Kidney (tissue), 14 donors: Measurements from ENCODE around the gene SPATA19. TPM values are rescaled to one million over a fixed set of nuclear protein-coding genes. Genes with fewer than 3 reads are reported as not detected.

Experiments used
- DNase-seq, 5 donors: peaks; one replicate each; pipeline ENCODE4 v3.0.0-alpha.2; 2013 to 2020
- FAIRE-seq: peaks from 2 replicates; lab custom pipeline; 2012; peaks lifted over from hg19 to GRCh38; lab: Jason Lieb, UNC
- H3K27ac ChIP-seq, 2 donors: one replicate each; pipeline ENCODE4 v1.7.0; 2013; ENCODE audit warnings: low read depth in 2 of 2, low read length in 2 of 2, inconsistent platforms in 1 of 2
- H3K27me3 ChIP-seq: one replicate; pipeline ENCODE4 v1.7.1; 2013; ENCODE audit warnings: low read length, inconsistent platforms; ENCODE audit not compliant: control insufficient read depth, insufficient read depth
- H3K36me3 ChIP-seq, 3 donors: one replicate each; pipeline versions ENCODE4 v1.7.0 to v1.7.1; 2013; ENCODE audit warnings: low read length in 3 of 3, control low read depth in 1 of 3, inconsistent platforms in 1 of 3; ENCODE audit not compliant: insufficient read depth in 3 of 3, control insufficient read depth in 2 of 3
- H3K4me1 ChIP-seq, 3 donors: one replicate each; pipeline versions ENCODE4 v1.7.0 to v1.7.1; 2013; ENCODE audit warnings: low read length in 3 of 3, inconsistent platforms in 1 of 3, low read depth in 1 of 3; ENCODE audit not compliant: control insufficient read depth in 2 of 3, insufficient read depth in 2 of 3
- H3K4me3 ChIP-seq, 3 donors: one replicate each; pipeline versions ENCODE4 v1.7.0 to v1.8.1; 2013; ENCODE audit warnings: low read length in 3 of 3, control low read depth in 1 of 3, inconsistent platforms in 1 of 3
- H3K9ac ChIP-seq, 3 donors: one replicate each; pipeline versions ENCODE4 v1.7.0 to v1.7.1; 2013; ENCODE audit warnings: low read length in 3 of 3, control low read depth in 1 of 3, inconsistent platforms in 1 of 3
- H3K9me3 ChIP-seq, 3 donors: one replicate each; pipeline versions ENCODE4 v1.7.0 to v1.7.1; 2013; ENCODE audit warnings: low read length in 3 of 3, control low read depth in 1 of 3, inconsistent platforms in 1 of 3; ENCODE audit not compliant: control insufficient read depth in 2 of 3, insufficient read depth in 1 of 3
- intact Hi-C: fragments of 100-400 bp; cut with DNase I; formaldehyde crosslinking; loops from one replicate; pipeline ENCODE4 v1.11.1; 2022
- polyA plus RNA-seq: library from polyadenylated mRNA; stranded (reverse); fragments of 350-450 nt; fragmentation: Illumina TruSeq; extraction: RNeasy Lipid Tissue Mini Kit (QIAGEN cat#74804); gene quantifications from one replicate; pipeline ENCODE4 v1.2.3, GENCODE V29; 2014; ENCODE audit warnings: low read depth, low replicate concordance; ENCODE audit not compliant: insufficient read depth
- total RNA-seq: library from RNA; stranded (reverse); fragmentation: NEBNext Ultra II Directional; extraction: Animal tissue kit (Norgen Biotek cat#: 25700); gene quantifications from one replicate; pipeline ENCODE4 v1.2.1, GENCODE V29; 2021
- TF ChIP-seq, protein P1 (sequence below): IDR thresholded peaks from 3 replicates; pipeline ENCODE4 v1.5.1; 2012; ENCODE audit warnings: mild to moderate bottlenecking, moderate library complexity, borderline replicate concordance; ENCODE audit not compliant: insufficient read depth; ENCODE audit errors: extremely low read depth
- donor health status: control.
- donor health status: control.
- donor health status: control.
- donor health status: control.
- donor health status: control.
- donor health status: DM: yes; HTN: yes; CAD: no.
- donor health status: Normal renal cell carcinoma (clear cell type).

The SPATA19 gene
- total and polyA plus RNA-seq, 2 donors from 2014 or later = not detected

DNA sequence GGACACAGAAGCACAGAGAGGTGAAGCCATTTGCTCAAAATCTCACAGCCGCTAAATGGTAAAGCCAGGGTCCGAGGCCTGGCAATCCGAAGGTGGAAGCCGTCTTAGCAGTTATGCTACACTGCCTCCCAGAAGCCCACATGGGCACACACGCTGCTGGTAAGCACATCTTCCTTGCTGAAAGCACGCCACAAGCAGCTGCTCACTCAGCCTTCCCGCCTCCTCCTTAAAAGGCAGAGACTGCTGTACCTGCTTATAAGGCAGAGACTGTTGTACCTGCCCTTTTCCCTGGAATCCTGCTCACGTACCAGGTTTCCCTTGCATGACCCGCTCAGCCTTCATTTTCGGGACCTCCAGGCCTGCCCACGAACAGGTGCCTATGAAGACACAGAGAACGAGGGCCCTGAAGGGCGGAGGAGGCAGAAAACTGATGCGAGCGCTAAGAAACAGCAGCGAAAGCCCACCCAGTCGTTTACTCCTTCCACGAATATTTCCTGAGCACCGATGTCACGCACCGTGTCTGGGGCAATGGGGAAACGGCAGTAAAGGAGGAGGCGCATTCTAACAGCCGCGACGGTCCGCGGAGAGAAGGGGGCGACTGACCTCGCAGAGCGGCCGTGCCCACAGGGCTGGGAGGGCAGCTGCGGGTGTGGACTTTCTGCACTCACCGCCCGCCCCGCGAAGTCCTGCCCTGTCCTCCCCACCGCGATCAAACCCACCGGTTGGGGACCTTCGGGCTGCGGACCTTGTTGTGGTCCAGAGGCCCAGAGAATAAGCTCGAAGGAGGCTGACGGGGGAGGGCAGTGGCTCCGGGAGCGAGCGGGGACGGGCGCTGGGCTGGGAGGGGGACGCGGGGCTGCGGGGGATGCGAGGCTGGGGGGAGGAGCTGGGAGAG is 13.0 kb downstream of the SPATA19 start:
- Histone ChIP-seq H3K27me3 (no peaks in the 10 kb centered on the region), H3K9ac (no peak overlapping the region), H3K9me3 (no peaks in the 10 kb centered on the region), H3K27ac (no peak overlapping the region), H3K4me1 (no peaks in the 10 kb centered on the region), H3K4me3 (no peak overlapping the region), H3K36me3 (no peaks in the 10 kb centered on the region)
- peak in 1 of 5 donors; percentile 51 for DNase-seq
- TF ChIP-seq, protein P1, sequence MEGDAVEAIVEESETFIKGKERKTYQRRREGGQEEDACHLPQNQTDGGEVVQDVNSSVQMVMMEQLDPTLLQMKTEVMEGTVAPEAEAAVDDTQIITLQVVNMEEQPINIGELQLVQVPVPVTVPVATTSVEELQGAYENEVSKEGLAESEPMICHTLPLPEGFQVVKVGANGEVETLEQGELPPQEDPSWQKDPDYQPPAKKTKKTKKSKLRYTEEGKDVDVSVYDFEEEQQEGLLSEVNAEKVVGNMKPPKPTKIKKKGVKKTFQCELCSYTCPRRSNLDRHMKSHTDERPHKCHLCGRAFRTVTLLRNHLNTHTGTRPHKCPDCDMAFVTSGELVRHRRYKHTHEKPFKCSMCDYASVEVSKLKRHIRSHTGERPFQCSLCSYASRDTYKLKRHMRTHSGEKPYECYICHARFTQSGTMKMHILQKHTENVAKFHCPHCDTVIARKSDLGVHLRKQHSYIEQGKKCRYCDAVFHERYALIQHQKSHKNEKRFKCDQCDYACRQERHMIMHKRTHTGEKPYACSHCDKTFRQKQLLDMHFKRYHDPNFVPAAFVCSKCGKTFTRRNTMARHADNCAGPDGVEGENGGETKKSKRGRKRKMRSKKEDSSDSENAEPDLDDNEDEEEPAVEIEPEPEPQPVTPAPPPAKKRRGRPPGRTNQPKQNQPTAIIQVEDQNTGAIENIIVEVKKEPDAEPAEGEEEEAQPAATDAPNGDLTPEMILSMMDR = no peak
- intact Hi-C loops = no loop called here
- no peak for FAIRE-seq

DNA sequence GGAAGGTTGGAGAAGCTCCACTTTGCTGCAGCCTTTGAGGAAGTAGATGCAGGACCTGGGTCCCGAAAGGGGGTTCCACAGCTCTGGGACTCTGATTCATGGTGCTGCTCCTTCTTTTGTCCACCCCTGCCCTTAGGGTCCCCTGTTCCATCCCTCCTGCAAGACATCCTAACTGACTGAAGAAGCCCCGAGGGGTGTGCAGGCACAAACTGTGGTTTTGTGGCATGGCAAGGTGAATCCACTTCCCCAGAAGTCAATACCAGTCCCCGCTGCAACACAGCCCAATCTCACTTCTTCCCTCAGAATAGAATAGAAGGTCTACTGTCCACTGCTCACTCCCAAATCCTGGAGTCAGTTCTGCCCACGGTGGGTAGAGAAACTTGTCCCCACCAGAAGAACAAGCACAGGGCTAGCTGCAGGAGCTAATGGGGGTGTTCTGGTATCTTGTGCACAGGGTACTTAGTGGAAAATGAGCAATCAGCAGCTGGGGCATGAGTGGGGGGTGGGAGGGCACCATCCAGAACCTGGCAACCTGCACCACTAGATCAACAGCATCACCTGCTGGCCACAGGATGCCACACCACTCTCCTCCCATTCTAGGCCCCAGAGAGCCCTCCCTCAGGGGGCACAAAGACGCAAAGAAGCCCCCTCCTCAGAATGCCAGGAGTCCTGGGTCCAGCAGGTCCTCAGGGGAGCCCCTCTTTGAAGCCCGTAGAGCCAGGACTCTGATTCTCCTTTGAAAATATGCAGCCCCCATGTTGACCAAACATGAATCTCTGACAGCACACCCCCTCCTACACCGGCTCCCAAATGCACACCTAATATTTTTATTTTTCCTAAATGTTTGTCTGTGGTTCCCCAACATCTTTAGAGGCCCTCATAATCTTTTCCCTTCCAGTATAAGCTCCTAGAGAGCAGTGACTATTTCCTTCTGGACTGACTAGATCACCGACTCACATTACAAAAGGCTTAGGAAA is 14.1 kb downstream of the SPATA19 start:
- no peaks in the 10 kb centered on the region for H3K9me3 ChIP-seq
- intact Hi-C loops = no loop called here
- no peaks in the 10 kb centered on the region for H3K4me1 ChIP-seq
- H3K9ac ChIP-seq = no peak overlapping the region
- H3K27ac ChIP-seq = no peak overlapping the region
- H3K27me3 ChIP-seq = no peaks in the 10 kb centered on the region
- DNase-seq (no peak), FAIRE-seq (no peak)
- no peaks in the 10 kb centered on the region for H3K36me3 ChIP-seq
- TF ChIP-seq, protein P1 = no peak
- no peak overlapping the region for H3K4me3 ChIP-seq

DNA sequence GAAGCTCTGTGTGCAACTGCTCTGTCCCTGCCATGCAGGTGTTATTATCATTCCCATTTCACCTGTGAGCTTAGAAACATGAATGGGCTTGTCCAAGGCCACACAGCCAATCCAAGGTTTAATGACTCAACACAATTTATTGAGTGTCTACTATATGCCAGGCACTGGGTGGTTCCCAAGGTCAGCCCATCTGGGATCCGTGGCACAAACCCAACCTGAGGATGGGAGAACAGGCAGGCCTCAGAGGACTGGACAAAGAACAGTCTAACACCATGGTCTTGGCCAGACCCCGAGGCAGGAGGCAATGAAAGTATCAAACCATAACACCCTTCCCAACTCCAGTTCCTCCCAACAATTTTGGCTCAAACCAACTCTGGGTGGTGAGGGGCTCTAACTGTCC is 15.7 kb downstream of the SPATA19 start:
- intact Hi-C loops = no loop called here
- H3K27me3 ChIP-seq = no peaks in the 10 kb centered on the region
- H3K4me3 ChIP-seq = no peak overlapping the region
- H3K9me3 ChIP-seq = no peaks in the 10 kb centered on the region
- H3K9ac ChIP-seq = no peak overlapping the region
- no peak overlapping the region for H3K27ac ChIP-seq
- no peaks in the 10 kb centered on the region for H3K36me3 ChIP-seq
- TF ChIP-seq, protein P1 = no peak
- H3K4me1 ChIP-seq = no peaks in the 10 kb centered on the region
- DNase-seq (no peak), FAIRE-seq (no peak)
